Activated effector memory CD4-positive, alpha-beta T cell treated with Interleukin-2 at 50 U/mL for 16 hours (primary cell): Measurements from ENCODE around the gene ZDHHC16.
"Not testable (repeated sequence)": the region's sequence is repeated elsewhere in the genome, so short reads cannot be mapped to it uniquely, and the experiment has no call there.

Source experiments
- DNase-seq: peaks from one replicate; pipeline ENCODE4 v3.0.0-alpha.2; 2020

The ZDHHC16 gene

GRCh38 chr10:97435211-97435610, 10.8 kb upstream of the ZDHHC16 start:
- DNase-seq, result no peak

- no peak for DNase-seq
Observed at GRCh38 chr10:97442277-97442676, 3.7 kb upstream of the ZDHHC16 start.

- DNase-seq, result no peak
Observed at GRCh38 chr10:97444212-97444611, 1.8 kb upstream of the ZDHHC16 start.

GRCh38 chr10:97445357-97445721, 636 bp upstream of the ZDHHC16 start:
- DNase-seq, result no peak

- no peak for DNase-seq
Observed at GRCh38 chr10:97450828-97451227, 4.9 kb downstream of the ZDHHC16 start.

- DNase-seq, result no peak
Observed at GRCh38 chr10:97451605-97452004, 5.6 kb downstream of the ZDHHC16 start.

GRCh38 chr10:97452352-97452751, 6.4 kb downstream of the ZDHHC16 start:
- no peak for DNase-seq

- no peak for DNase-seq
Observed at GRCh38 chr10:97454330-97455036, 8.5 kb downstream of the ZDHHC16 start.

- DNase-seq, result no peak
Observed at GRCh38 chr10:97456034-97456685, 10.2 kb downstream of the ZDHHC16 start.

GRCh38 chr10:97456686-97457065, 10.7 kb downstream of the ZDHHC16 start:
- no peak for DNase-seq

- DNase-seq, result no peak
Observed at GRCh38 chr10:97459111-97459510, 13.1 kb downstream of the ZDHHC16 start.

- no peak for DNase-seq
Observed at GRCh38 chr10:97459933-97460332, 14.0 kb downstream of the ZDHHC16 start.

- DNase-seq, result no peak
Observed at GRCh38 chr10:97462309-97462708, 16.3 kb downstream of the ZDHHC16 start.

GRCh38 chr10:97463363-97464132, 17.6 kb downstream of the ZDHHC16 start:
- DNase-seq, result peak; percentile 6

GRCh38 chr10:97464226-97464625, 18.3 kb downstream of the ZDHHC16 start:
- no peak for DNase-seq

- DNase-seq, result no peak
Observed at GRCh38 chr10:97465982-97466381, 20.0 kb downstream of the ZDHHC16 start.

- DNase-seq, result no peak
Observed at GRCh38 chr10:97466755-97467154, 20.8 kb downstream of the ZDHHC16 start.

GRCh38 chr10:97468162-97468561, 22.2 kb downstream of the ZDHHC16 start:
- DNase-seq, result no peak

- DNase-seq, result not testable (repeated sequence)
Observed at GRCh38 chr10:97468781-97469180, 22.8 kb downstream of the ZDHHC16 start.

GRCh38 chr10:97474918-97475317, 28.9 kb downstream of the ZDHHC16 start:
- no peak for DNase-seq

- no peak for DNase-seq
Observed at GRCh38 chr10:97475936-97476594, 30.1 kb downstream of the ZDHHC16 start.

- DNase-seq, result not testable (repeated sequence)
Observed at GRCh38 chr10:97479410-97479809, 33.4 kb downstream of the ZDHHC16 start.

- no peak for DNase-seq
Observed at GRCh38 chr10:97479939-97480338, 34.0 kb downstream of the ZDHHC16 start.
